Measurements from ENCODE around the gene VWF. TPM values are rescaled to one million over a fixed set of nuclear protein-coding genes. Genes with fewer than 3 reads are reported as not detected.

VWF gene
- total and polyA plus RNA-seq, 5 donors from 2014 or later = 1.3 TPM; not detected in 4

DNA sequence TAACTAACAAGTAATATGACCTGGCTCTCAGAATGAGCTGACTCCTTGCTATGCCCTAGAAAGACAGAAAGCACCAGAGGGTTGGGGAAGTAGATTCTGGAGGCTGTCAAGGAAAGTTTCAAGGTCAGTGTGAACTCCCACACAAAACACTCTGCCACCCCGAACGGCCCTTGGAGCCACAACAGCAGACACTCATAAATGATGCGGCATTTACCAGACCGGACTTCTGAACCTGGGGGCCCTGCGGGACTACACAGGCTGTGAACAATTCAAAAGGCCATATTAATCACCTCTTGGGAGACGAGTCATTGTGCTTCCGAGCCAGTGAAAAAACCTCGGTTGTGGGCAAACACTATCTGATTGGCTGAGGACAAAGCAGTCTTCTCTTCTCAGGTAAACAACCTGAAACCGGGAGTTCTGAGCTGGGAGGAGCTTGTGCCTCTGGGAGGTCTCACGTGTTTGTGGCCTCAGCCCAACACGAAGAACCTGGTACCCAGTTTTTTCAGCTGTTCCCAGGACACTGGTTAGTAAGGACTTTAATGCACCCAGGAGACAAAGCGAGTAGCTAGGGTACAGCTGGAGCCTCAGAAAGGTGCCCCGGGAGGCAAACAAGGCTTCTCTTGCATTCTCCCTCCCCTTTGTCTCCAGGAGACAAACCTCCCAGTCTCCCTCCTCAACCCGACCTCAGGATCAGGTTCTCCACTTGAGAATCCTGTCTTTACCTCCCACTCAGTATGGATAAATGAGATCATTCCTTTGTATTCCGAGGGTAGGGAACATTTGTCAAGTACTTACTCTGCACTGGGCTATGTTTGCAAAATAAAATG, 35.3 kb downstream of the VWF start:
- H3K4me1 ChIP-seq (ENCODE audit: control insufficient read depth, insufficient read depth, low read length, poor library complexity, severe bottlenecking) = no peaks in the 10 kb centered on the region
- peaks cover 0 to 1% (median 0%) of the 10 kb centered on the region in 7 donors for H3K9me3 Mint-ChIP-seq
- peaks cover 2% of the 10 kb centered on the region for H3K27me3 ChIP-seq (ENCODE audit: control insufficient read depth, insufficient read depth, low read length)
- ATAC-seq (ENCODE audit: low read depth in 2 of 2) = no peak
- H3K36me3 Mint-ChIP-seq = no peaks in the 10 kb centered on the region
- no peaks in the 10 kb centered on the region for H3K36me3 ChIP-seq (ENCODE audit: control insufficient read depth, insufficient read depth, low read length)
- H3K4me3 ChIP-seq (ENCODE audit: low read depth, low read length) = no peak overlapping the region
- H3K27ac ChIP-seq (ENCODE audit: insufficient read depth, low read length, poor library complexity, severe bottlenecking) = no peak overlapping the region
- DNase-seq = no peak
- H3K4me3 Mint-ChIP-seq = no peak overlapping the region
- H3K9me3 ChIP-seq (ENCODE audit: control insufficient read depth in 2 of 2, low read length in 2 of 2) = no peaks in the 10 kb centered on the region
- H3K27ac Mint-ChIP-seq = peak overlapping the region in 1 of 3 donors; percentile 7
- peaks cover 13% of the 10 kb centered on the region for H3K27me3 Mint-ChIP-seq
- peaks cover 0 to 16% (median 4%) of the 10 kb centered on the region in 4 donors for H3K4me1 Mint-ChIP-seq

DNA sequence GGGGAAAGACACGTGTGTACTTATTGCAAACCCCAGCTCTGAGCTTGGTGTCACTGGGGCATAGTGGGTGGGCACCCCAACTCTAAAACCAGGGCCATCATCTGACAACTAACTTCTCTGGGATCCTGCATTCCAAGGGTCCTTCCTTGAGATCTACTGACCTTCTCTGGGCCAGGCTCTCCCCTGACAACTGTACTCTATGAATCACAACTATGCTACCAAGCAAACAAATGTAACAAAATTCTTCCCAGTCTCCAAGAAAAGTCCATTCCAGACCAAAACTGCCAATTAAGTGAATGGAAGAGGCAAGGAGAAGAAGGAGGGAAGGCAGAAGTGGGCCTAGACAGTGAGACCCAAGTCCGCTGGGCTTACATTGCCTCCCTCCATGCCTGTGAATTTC, 38.2 kb downstream of the VWF start:
- no peaks in the 10 kb centered on the region for H3K4me1 ChIP-seq (ENCODE audit: control insufficient read depth, insufficient read depth, low read length, poor library complexity, severe bottlenecking)
- no peaks in the 10 kb centered on the region for H3K9me3 ChIP-seq (ENCODE audit: control insufficient read depth in 2 of 2, low read length in 2 of 2)
- peaks cover 4% of the 10 kb centered on the region for H3K27me3 Mint-ChIP-seq
- H3K27ac ChIP-seq (ENCODE audit: insufficient read depth, low read length, poor library complexity, severe bottlenecking) = no peak overlapping the region
- no peak overlapping the region for H3K4me3 Mint-ChIP-seq
- DNase-seq = no peak
- ATAC-seq (ENCODE audit: low read depth in 2 of 2) = no peak
- H3K9me3 Mint-ChIP-seq = no peaks in the 10 kb centered on the region
- H3K36me3 Mint-ChIP-seq = no peaks in the 10 kb centered on the region
- H3K27me3 ChIP-seq (ENCODE audit: control insufficient read depth, insufficient read depth, low read length) = no peaks in the 10 kb centered on the region
- peaks cover 0 to 14% (median 5%) of the 10 kb centered on the region in 4 donors for H3K4me1 Mint-ChIP-seq
- peak overlapping the region in 1 of 3 donors; percentile 13 for H3K27ac Mint-ChIP-seq
- no peak overlapping the region for H3K4me3 ChIP-seq (ENCODE audit: low read depth, low read length)
- no peaks in the 10 kb centered on the region for H3K36me3 ChIP-seq (ENCODE audit: control insufficient read depth, insufficient read depth, low read length)

DNA sequence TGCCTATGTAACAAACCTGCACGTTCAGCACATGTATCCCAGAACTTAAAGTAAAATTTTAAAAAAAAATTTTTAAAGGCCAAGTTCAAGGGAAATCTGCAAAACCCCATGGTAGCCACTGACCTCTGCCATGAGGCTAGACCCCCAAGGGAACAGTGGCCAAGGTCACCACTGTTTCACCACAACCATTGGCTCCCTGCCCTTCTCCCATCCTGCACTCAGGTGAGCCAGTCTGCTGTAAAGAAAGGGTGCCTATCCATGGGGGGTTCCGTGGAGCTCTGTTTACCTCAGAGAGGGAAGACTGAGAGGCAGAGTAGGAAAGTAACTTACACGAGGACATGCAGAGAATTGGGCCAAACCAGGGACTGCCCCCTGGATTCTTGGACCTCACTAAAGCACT, 38.6 kb downstream of the VWF start:
- H3K4me1 Mint-ChIP-seq = peaks cover 0 to 10% (median 5%) of the 10 kb centered on the region in 4 donors
- Histone ChIP-seq H3K36me3 (ENCODE audit: control insufficient read depth, insufficient read depth, low read length) (no peaks in the 10 kb centered on the region), H3K9me3 (ENCODE audit: control insufficient read depth in 2 of 2, low read length in 2 of 2) (no peaks in the 10 kb centered on the region), H3K4me3 (ENCODE audit: low read depth, low read length) (no peak overlapping the region), H3K27ac (ENCODE audit: insufficient read depth, low read length, poor library complexity, severe bottlenecking) (no peak overlapping the region), H3K4me1 (ENCODE audit: control insufficient read depth, insufficient read depth, low read length, poor library complexity, severe bottlenecking) (no peaks in the 10 kb centered on the region), H3K27me3 (ENCODE audit: control insufficient read depth, insufficient read depth, low read length) (no peaks in the 10 kb centered on the region)
- no peak for ATAC-seq (ENCODE audit: low read depth in 2 of 2)
- H3K36me3 Mint-ChIP-seq = no peaks in the 10 kb centered on the region
- no peak for DNase-seq
- peaks cover 0 to 2% (median 0%) of the 10 kb centered on the region in 7 donors for H3K9me3 Mint-ChIP-seq
- H3K27ac Mint-ChIP-seq = no peak overlapping the region
- no peak overlapping the region for H3K4me3 Mint-ChIP-seq
- H3K27me3 Mint-ChIP-seq = peaks cover 2% of the 10 kb centered on the region

DNA sequence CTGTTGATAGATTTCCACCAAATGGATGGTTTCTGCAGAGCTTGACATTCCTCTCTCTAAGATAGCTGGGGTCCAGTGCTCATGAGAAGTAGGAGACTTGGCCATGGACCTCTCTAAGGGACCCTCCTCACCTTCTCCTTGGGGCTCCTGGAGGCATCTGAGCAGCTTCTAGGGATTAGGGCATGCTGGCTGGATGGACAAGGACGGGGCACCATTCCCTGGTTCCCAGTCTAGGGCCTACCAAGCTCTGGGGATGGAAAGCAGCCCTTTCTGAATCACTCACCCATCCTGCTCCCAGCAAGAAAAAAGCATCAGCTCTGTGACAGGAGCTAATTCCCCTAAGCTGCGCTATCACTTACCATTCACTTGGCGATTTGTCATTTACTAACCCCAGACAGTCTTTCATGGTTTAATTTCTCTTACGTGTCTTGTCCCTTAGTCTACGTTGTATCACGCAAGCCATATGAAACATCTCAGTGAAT, 39.5 kb downstream of the VWF start:
- H3K36me3 ChIP-seq (ENCODE audit: control insufficient read depth, insufficient read depth, low read length) = no peaks in the 10 kb centered on the region
- no peak for ATAC-seq (ENCODE audit: low read depth in 2 of 2)
- peaks cover 0 to 2% (median 0%) of the 10 kb centered on the region in 7 donors for H3K9me3 Mint-ChIP-seq
- no peaks in the 10 kb centered on the region for H3K36me3 Mint-ChIP-seq
- peaks cover 0 to 6% (median 5%) of the 10 kb centered on the region in 4 donors for H3K4me1 Mint-ChIP-seq
- H3K27me3 ChIP-seq (ENCODE audit: control insufficient read depth, insufficient read depth, low read length) = no peaks in the 10 kb centered on the region
- no peak for DNase-seq
- no peaks in the 10 kb centered on the region for H3K27me3 Mint-ChIP-seq
- no peaks in the 10 kb centered on the region for H3K4me1 ChIP-seq (ENCODE audit: control insufficient read depth, insufficient read depth, low read length, poor library complexity, severe bottlenecking)
- no peaks in the 10 kb centered on the region for H3K9me3 ChIP-seq (ENCODE audit: control insufficient read depth in 2 of 2, low read length in 2 of 2)
- H3K27ac Mint-ChIP-seq = no peak overlapping the region
- H3K4me3 ChIP-seq (ENCODE audit: low read depth, low read length) = no peak overlapping the region
- no peak overlapping the region for H3K4me3 Mint-ChIP-seq
- H3K27ac ChIP-seq (ENCODE audit: insufficient read depth, low read length, poor library complexity, severe bottlenecking) = no peak overlapping the region

DNA sequence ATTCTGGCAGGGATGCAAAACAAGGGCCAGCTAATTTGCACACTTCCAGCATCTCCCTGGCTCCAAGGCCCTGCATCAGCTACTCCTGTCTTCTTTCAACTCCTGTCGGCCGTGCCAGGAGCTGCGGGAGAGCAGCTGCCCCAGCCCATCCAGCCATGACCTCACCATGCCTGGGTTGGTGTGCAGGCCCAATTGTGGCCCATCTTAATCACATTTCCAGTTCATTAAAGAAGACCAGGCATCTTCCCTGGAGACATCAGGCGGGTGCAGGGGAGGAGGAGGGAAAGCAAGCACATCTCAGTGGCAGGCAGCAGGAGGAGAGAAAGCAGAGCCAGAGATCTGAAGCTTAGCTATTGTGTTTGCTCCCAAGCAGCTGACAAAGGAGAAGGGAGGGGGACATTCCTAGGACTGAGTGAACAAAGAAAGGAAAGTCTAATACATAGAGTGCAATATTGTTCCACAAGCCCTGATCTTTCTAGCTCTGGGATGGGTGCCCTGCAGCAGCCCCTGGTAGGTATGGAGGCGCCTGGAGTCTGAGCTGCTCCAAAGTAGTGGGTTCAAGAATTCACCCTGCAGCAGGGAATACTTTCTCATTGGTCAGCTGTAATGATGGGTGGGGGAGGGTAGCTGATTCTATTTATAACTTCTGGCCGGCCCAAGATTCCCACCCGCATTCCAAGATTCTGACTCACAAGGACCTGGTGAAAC, 40.1 kb downstream of the VWF start:
- Mint-ChIP-seq H3K4me3 (no peak overlapping the region), H3K27ac (no peak overlapping the region), H3K9me3 (peaks cover 0 to 2% (median 0%) of the 10 kb centered on the region in 7 donors), H3K27me3 (no peaks in the 10 kb centered on the region), H3K36me3 (no peaks in the 10 kb centered on the region), H3K4me1 (peaks cover 0 to 6% (median 4%) of the 10 kb centered on the region in 4 donors)
- Histone ChIP-seq H3K36me3 (ENCODE audit: control insufficient read depth, insufficient read depth, low read length) (no peaks in the 10 kb centered on the region), H3K4me3 (ENCODE audit: low read depth, low read length) (no peak overlapping the region), H3K9me3 (ENCODE audit: control insufficient read depth in 2 of 2, low read length in 2 of 2) (no peaks in the 10 kb centered on the region), H3K4me1 (ENCODE audit: control insufficient read depth, insufficient read depth, low read length, poor library complexity, severe bottlenecking) (no peaks in the 10 kb centered on the region), H3K27ac (ENCODE audit: insufficient read depth, low read length, poor library complexity, severe bottlenecking) (no peak overlapping the region), H3K27me3 (ENCODE audit: control insufficient read depth, insufficient read depth, low read length) (no peaks in the 10 kb centered on the region)
- DNase-seq = no peak
- ATAC-seq (ENCODE audit: low read depth in 2 of 2) = no peak

DNA sequence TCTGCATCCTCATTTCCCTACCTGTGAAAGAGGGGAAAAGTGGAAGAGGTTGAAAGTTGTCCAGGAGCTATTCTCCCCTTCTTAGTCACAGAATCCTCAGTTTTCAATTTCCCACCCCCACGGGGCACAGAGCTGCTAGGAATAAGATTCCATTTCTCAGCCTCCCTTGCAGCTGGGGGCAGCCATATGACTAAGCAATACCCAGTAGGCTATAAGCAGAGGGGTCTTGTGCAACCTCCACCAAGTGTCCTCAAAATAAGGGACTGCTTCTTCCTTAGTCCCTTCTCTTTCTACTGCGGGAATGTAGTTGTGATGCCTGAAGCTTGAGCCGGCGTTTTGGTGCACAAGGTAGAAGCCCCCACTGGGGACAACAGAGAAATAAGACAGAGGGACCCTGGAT, 40.9 kb downstream of the VWF start:
- H3K36me3 ChIP-seq (ENCODE audit: control insufficient read depth, insufficient read depth, low read length) = no peaks in the 10 kb centered on the region
- no peak for DNase-seq
- Mint-ChIP-seq H3K36me3 (no peaks in the 10 kb centered on the region), H3K4me1 (peaks cover 0 to 5% (median 3%) of the 10 kb centered on the region in 4 donors), H3K27me3 (peaks cover 1% of the 10 kb centered on the region), H3K4me3 (no peak overlapping the region), H3K27ac (no peak overlapping the region), H3K9me3 (peaks cover 0 to 2% (median 0%) of the 10 kb centered on the region in 7 donors)
- H3K4me1 ChIP-seq (ENCODE audit: control insufficient read depth, insufficient read depth, low read length, poor library complexity, severe bottlenecking) = no peaks in the 10 kb centered on the region
- ATAC-seq (ENCODE audit: low read depth in 2 of 2) = no peak
- H3K27me3 ChIP-seq (ENCODE audit: control insufficient read depth, insufficient read depth, low read length) = no peaks in the 10 kb centered on the region
- H3K27ac ChIP-seq (ENCODE audit: insufficient read depth, low read length, poor library complexity, severe bottlenecking) = no peak overlapping the region
- no peaks in the 10 kb centered on the region for H3K9me3 ChIP-seq (ENCODE audit: control insufficient read depth in 2 of 2, low read length in 2 of 2)
- H3K4me3 ChIP-seq (ENCODE audit: low read depth, low read length) = no peak overlapping the region

DNA sequence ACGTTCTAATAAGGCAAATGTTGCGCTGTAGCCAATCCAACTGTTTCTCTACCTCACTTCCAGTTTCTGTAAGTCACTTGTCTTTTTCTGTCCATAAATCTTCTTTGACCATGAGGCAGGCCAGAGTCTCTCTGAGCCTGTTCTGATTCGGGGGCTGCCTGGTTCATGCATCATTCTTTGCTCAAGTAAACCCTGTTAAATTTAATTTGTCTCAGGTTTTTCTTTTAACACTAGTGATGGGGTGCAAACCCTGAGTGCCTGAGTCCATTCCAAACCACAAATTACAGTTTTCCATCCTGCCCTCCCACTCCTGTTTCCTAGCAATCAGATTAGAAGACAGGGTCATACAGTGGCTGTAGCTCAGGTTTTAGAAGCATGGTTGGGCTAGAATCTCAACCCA, 41.9 kb downstream of the VWF start:
- H3K9me3 Mint-ChIP-seq = peaks cover 0 to 2% (median 0%) of the 10 kb centered on the region in 7 donors
- Histone ChIP-seq H3K36me3 (ENCODE audit: control insufficient read depth, insufficient read depth, low read length) (no peaks in the 10 kb centered on the region), H3K27ac (ENCODE audit: insufficient read depth, low read length, poor library complexity, severe bottlenecking) (no peak overlapping the region), H3K4me3 (ENCODE audit: low read depth, low read length) (no peak overlapping the region), H3K9me3 (ENCODE audit: control insufficient read depth in 2 of 2, low read length in 2 of 2) (no peaks in the 10 kb centered on the region), H3K27me3 (ENCODE audit: control insufficient read depth, insufficient read depth, low read length) (no peaks in the 10 kb centered on the region), H3K4me1 (ENCODE audit: control insufficient read depth, insufficient read depth, low read length, poor library complexity, severe bottlenecking) (no peaks in the 10 kb centered on the region)
- H3K4me3 Mint-ChIP-seq = no peak overlapping the region
- peaks cover 5% of the 10 kb centered on the region for H3K27me3 Mint-ChIP-seq
- no peak for ATAC-seq (ENCODE audit: low read depth in 2 of 2)
- peaks cover 0 to 5% (median 3%) of the 10 kb centered on the region in 4 donors for H3K4me1 Mint-ChIP-seq
- H3K36me3 Mint-ChIP-seq = no peaks in the 10 kb centered on the region
- H3K27ac Mint-ChIP-seq = no peak overlapping the region
- DNase-seq = no peak

All from CD4-positive, CD25-positive, alpha-beta regulatory T cell (primary cell).